Stimulated activated CD4-positive, alpha-beta T cell treated with anti-CD3 and anti-CD28 coated beads, Interleukin-15, amount 100 ng/mL, for 48 hours (primary cell): ENCODE data around the gene VAPA.

Experiments used
- DNase-seq, 2 donors: peaks; one replicate each; pipeline ENCODE4 v3.0.0-alpha.2; 2020; ENCODE audit warnings: low read depth in 2 of 2

Gene VAPA

GRCh38 chr18:9913526-9914333 lies at the start of gene VAPA:
Gene VAPA (plus strand): TSS chr18:9914016. CDS start chr18:9914257, 241 bp downstream.
- peak; percentile 84 to 88 for DNase-seq

- no peak for DNase-seq
Measured at GRCh38 chr18:9865764-9866490, 47.9 kb upstream of the VAPA start.

DNA sequence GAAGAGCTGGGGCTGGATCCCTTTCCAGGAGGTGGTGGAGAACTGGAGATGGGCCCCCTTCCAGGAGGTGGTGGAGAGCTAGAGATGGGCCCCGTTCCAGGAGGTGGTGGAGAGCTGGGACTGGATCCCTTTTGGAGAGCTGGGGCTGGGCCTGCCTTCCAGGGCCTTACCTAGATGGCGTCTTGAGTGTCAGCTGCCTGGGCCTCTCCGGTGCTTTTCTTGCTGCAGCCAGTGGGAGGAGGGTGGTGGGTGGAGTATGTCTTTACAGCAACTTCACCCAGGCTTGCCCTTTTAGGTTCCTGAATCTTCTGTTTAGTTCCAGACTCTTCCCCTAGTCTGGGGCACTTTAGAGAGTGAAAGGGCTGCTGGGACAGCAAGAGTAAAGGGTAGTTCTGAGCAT lies 47.2 kb upstream of the VAPA start:
- no peak for DNase-seq

- DNase-seq: no peak
Measured at GRCh38 chr18:9867071-9867594, 46.7 kb upstream of the VAPA start.

DNA sequence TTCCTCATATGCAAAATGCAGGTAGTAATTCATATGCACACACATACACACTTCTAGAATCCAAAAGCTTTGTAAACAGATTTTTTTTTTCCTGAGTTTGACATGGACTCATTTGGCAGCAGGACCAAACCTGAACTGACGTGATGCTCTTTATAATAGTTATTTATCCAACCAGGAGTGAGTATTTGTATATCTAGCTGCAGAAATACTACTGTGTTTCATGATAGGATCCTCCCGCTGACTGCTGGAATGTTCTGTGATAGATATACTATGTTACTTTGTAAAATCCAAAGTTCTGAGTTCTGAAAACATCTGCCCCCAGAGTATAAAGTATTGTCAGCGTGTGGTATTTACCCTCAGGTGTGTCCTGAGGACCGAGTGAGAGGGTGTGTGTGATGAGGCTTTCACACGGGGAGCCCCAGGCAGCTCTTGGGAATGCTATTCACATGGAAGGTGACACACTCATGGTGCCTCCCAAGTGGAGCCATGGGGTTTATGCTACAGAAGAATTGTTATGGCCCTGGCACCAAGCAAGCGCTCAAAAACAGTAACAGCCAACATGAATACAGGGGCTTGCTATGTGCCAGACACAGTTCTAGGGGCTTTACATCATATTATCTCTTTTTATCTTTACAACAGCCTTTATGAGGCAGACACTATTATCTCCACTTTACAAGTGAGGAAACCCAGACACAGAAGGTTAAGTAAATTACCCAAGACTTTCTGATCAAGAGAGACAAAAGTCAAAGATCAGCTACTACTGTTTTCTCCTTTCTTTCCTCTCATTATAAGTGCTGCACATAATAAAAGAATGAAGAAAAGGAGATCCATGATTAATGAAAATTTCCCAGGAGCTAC lies 44.7 kb upstream of the VAPA start:
- DNase-seq: no peak

- no peak for DNase-seq
Measured at GRCh38 chr18:9869715-9870430, 43.9 kb upstream of the VAPA start.

DNA sequence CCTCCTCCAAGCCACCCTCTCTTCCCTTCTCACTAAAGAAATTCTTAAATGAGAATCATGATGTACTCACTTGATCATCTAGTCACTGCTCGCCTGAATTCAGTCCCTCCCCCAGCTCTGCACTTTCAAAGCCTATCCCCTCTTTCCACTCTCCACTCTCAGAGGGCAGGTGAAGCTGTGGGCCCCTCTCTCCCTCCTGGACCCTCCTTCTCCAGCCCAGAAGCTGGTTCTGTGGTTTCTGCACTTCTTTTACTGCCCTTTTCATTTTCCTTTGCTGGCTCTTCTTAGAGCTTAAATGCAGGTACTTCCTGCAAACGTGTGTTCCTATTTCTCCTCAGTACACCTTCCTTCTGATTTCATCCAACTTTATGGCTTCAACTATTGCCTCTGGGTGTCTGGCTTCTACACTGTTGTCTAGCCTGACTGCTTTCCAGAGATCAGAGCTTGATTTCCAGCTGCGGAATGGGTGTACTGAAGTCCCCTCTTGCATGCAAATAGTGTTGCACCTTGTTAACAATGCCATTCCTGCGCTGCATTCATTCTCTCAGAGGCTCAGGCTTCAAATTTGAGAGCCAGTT lies 43.3 kb upstream of the VAPA start:
- no peak for DNase-seq

- DNase-seq: no peak
Measured at GRCh38 chr18:9871244-9871746, 42.5 kb upstream of the VAPA start.

DNA sequence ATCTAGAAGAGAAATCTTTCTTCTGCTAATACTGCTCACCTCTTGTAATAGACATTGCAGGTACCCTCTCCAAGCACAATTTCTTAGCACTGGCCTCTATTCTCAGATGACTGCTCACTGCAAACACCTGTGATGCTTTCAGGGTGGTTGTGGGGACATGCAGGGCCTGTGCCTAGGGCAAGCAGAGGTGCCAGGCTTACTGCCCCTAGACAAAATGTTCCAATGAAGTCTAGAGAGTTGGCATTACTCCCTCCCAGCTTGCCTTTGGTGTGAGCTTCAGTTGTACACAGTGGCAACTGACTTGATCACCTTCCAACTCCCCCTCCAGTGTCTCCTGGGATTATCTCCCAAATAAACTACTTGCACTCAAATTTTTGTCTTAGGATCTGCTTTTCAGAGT lies 41.0 kb upstream of the VAPA start:
- no peak for DNase-seq

GRCh38 chr18:9874728-9875127 lies 39.1 kb upstream of the VAPA start:
- no peak for DNase-seq

- DNase-seq: no peak
Measured at GRCh38 chr18:9876212-9876866, 37.5 kb upstream of the VAPA start.

DNA sequence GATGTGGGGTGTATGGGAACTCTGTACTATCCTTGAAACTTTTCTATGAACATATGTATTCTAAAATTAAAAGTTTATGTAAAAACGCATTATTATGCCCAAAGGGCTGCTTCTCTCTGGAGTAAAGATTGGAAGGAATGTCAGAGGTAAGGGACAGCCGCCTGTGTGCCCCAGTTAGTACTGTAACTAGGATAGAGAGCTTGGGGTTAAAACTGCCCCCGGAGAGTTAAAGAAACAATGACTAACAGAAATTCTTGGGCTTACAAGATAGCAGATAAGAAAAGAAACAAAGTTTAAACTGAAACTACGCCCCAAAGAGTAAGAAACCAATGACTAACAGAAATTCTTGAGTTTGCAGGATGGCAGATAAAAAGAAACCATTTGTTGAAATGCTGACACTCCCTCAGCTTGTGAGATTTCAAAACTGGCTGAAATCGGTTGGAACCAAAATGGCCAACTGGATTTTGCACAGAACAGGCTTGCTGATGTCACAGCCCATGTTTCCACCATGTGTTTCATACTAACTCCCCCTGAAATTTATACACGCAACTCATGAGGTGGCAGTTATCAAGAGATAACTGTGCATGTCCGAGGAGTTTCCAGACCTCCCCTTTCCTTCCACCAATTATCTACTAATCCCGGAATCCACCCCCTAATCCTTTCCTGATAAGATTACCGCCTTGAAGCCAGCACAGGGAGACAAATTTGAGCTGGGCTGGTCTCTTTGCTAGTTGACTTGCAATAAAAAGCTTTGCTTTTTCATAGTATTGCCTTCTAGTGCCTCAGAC lies 36.8 kb upstream of the VAPA start:
- DNase-seq: peak in 1 of 2 donors; percentile 3

GRCh38 chr18:9877655-9878014 lies 36.2 kb upstream of the VAPA start:
- DNase-seq: no peak

- DNase-seq: no peak
Measured at GRCh38 chr18:9878095-9878494, 35.7 kb upstream of the VAPA start.

GRCh38 chr18:9878783-9879242 lies 35.0 kb upstream of the VAPA start:
- DNase-seq: no peak

- no peak for DNase-seq
Measured at GRCh38 chr18:9884090-9884489, 29.7 kb upstream of the VAPA start.

- no peak for DNase-seq
Measured at GRCh38 chr18:9884532-9885140, 29.2 kb upstream of the VAPA start.

- DNase-seq: no peak
Measured at GRCh38 chr18:9885170-9886004, 28.4 kb upstream of the VAPA start, which contains the start of gene TXNDC2. Gene TXNDC2 (plus strand): TSS chr18:9885973. CDS start chr18:9886681, 708 bp downstream.
